HCT116 (cell line): ENCODE results near the gene TMEM212.

Source experiments
- CBX3 ChIP-seq: IDR thresholded peaks from 2 replicates; pipeline ENCODE4 v1.6.1; 2012; ENCODE audit warnings: low read depth
- EZH2 ChIP-seq: fragments of 200-600 bp; sonication (generic); IDR thresholded peaks from 2 replicates; pipeline ENCODE4 v1.6.1; 2017; ENCODE audit warnings: antibody characterized with exemption, mixed run types
- EZH2phosphoT487 ChIP-seq: fragments of 200-600 bp; IDR thresholded peaks from 2 replicates; pipeline ENCODE4 v1.6.1; 2018; ENCODE audit warnings: antibody characterized with exemption, borderline replicate concordance
- JUND ChIP-seq: IDR thresholded peaks from 2 replicates; pipeline ENCODE4 v1.6.1; 2012
- POLR2A ChIP-seq: IDR thresholded peaks from 2 replicates; pipeline ENCODE4 v1.7.0; 2011; ENCODE audit warnings: borderline replicate concordance; ENCODE audit not compliant: insufficient read depth, insufficient read length; ENCODE audit errors: extremely low read depth
- POLR2AphosphoS5 ChIP-seq: IDR thresholded peaks from 2 replicates; pipeline ENCODE4 v1.6.1; 2011; ENCODE audit warnings: mild to moderate bottlenecking, low read depth, low read length, moderate library complexity
- SIN3A ChIP-seq: IDR thresholded peaks from 2 replicates; pipeline ENCODE4 v1.6.1; 2012; ENCODE audit warnings: low read depth
- SP1 ChIP-seq: IDR thresholded peaks from 2 replicates; pipeline ENCODE4 v1.6.1; 2012; ENCODE audit warnings: low read depth
- YY1 ChIP-seq: IDR thresholded peaks from 2 replicates; pipeline ENCODE4 v1.6.1; 2011; ENCODE audit warnings: low read length, low read depth, moderate library complexity, mild to moderate bottlenecking; ENCODE audit not compliant: insufficient replicate concordance; ENCODE audit errors: extremely low read depth
- TF ChIP-seq, protein P1 (sequence below): IDR thresholded peaks from 2 replicates; pipeline ENCODE4 v1.6.1; 2012
- TF ChIP-seq, protein P2 (sequence below), 3 experiments: fragments of 200-600 bp in 1 of 3; sonication (generic) in 1 of 3; IDR thresholded peaks in 2 of 3; conservative IDR thresholded peaks in 1 of 3; 2 replicates each; pipeline ENCODE4 v1.5.1; 2012 to 2017; ENCODE audit warnings: low read depth in 2 of 3, low read length in 2 of 3, antibody characterized with exemption in 1 of 3, borderline replicate concordance in 1 of 3, control low read depth in 1 of 3, mild to moderate bottlenecking in 1 of 3, mixed read lengths in 1 of 3, mixed run types in 1 of 3, moderate library complexity in 1 of 3; ENCODE audit not compliant: insufficient read depth in 1 of 3
- TF ChIP-seq, protein P3 (sequence below): IDR thresholded peaks from 2 replicates; pipeline ENCODE4 v1.6.1; 2012; ENCODE audit warnings: low read depth

DNA sequence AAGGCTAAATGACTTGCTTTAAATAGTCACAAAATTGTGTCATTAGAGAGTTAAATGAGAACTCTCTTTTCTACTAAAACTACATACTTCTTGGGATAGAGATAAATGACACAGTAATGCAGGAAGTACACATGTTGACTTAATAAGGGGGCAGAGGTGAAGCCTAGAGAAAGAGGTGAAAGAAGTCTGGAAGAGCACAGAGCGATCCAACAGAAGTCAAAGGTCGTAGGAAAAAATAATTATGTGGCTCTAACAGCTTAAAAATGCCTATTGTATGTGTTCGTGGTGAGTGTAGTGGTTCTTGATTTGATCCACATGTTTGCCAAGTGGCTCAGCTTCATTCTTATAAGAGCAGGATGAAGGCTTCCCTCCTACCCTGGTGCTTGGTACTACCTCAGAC is 61.7 kb downstream of the TMEM212 start:
- TF ChIP-seq, protein P1, sequence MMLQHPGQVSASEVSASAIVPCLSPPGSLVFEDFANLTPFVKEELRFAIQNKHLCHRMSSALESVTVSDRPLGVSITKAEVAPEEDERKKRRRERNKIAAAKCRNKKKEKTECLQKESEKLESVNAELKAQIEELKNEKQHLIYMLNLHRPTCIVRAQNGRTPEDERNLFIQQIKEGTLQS = no peak
- TF ChIP-seq POLR2AphosphoS5 (no peak), CBX3 (no peak), EZH2 (no peak), JUND (no peak), YY1 (no peak), SIN3A (no peak), EZH2phosphoT487 (no peak), SP1 (no peak), POLR2A (no peak)
- TF ChIP-seq, protein P2, sequence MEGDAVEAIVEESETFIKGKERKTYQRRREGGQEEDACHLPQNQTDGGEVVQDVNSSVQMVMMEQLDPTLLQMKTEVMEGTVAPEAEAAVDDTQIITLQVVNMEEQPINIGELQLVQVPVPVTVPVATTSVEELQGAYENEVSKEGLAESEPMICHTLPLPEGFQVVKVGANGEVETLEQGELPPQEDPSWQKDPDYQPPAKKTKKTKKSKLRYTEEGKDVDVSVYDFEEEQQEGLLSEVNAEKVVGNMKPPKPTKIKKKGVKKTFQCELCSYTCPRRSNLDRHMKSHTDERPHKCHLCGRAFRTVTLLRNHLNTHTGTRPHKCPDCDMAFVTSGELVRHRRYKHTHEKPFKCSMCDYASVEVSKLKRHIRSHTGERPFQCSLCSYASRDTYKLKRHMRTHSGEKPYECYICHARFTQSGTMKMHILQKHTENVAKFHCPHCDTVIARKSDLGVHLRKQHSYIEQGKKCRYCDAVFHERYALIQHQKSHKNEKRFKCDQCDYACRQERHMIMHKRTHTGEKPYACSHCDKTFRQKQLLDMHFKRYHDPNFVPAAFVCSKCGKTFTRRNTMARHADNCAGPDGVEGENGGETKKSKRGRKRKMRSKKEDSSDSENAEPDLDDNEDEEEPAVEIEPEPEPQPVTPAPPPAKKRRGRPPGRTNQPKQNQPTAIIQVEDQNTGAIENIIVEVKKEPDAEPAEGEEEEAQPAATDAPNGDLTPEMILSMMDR (IDR thresholded peaks at IDR 0.05 in 2 of 3, conservative IDR thresholded peaks at IDR 0.05 in 1 of 3; ENCODE audit: borderline replicate concordance in 1 of 3, insufficient read depth in 1 of 3, low read depth in 2 of 3, low read length in 2 of 3) = no peak
- TF ChIP-seq, protein P3, sequence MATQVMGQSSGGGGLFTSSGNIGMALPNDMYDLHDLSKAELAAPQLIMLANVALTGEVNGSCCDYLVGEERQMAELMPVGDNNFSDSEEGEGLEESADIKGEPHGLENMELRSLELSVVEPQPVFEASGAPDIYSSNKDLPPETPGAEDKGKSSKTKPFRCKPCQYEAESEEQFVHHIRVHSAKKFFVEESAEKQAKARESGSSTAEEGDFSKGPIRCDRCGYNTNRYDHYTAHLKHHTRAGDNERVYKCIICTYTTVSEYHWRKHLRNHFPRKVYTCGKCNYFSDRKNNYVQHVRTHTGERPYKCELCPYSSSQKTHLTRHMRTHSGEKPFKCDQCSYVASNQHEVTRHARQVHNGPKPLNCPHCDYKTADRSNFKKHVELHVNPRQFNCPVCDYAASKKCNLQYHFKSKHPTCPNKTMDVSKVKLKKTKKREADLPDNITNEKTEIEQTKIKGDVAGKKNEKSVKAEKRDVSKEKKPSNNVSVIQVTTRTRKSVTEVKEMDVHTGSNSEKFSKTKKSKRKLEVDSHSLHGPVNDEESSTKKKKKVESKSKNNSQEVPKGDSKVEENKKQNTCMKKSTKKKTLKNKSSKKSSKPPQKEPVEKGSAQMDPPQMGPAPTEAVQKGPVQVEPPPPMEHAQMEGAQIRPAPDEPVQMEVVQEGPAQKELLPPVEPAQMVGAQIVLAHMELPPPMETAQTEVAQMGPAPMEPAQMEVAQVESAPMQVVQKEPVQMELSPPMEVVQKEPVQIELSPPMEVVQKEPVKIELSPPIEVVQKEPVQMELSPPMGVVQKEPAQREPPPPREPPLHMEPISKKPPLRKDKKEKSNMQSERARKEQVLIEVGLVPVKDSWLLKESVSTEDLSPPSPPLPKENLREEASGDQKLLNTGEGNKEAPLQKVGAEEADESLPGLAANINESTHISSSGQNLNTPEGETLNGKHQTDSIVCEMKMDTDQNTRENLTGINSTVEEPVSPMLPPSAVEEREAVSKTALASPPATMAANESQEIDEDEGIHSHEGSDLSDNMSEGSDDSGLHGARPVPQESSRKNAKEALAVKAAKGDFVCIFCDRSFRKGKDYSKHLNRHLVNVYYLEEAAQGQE = no peak
